Activated gamma-delta T cell treated with Interleukin-2 at 50 U/mL for 16 hours (primary cell): ENCODE results near the gene LRRFIP2.
"Not testable (repeated sequence)": the region's sequence is repeated elsewhere in the genome, so short reads cannot be mapped to it uniquely, and the experiment has no call there.

Experiments
- DNase-seq: peaks from one replicate; pipeline ENCODE4 v3.0.0-alpha.2; 2020

LRRFIP2 gene

GRCh38 chr3:37141676-37142075 is 32.7 kb downstream of the LRRFIP2 start:
- no peak for DNase-seq

- no peak for DNase-seq
These were observed 33.4 kb downstream of the LRRFIP2 start for GRCh38 chr3:37140899-37141541.

- no peak for DNase-seq
These were observed 34.8 kb downstream of the LRRFIP2 start for GRCh38 chr3:37139567-37140052.

GRCh38 chr3:37138816-37139215 is 35.6 kb downstream of the LRRFIP2 start:
- DNase-seq = no peak

- DNase-seq = no peak
These were observed 36.9 kb downstream of the LRRFIP2 start for GRCh38 chr3:37137516-37137915.

GRCh38 chr3:37136067-37136466 is 38.3 kb downstream of the LRRFIP2 start:
- no peak for DNase-seq

- DNase-seq = no peak
These were observed 38.8 kb downstream of the LRRFIP2 start for GRCh38 chr3:37135561-37135960.

GRCh38 chr3:37132334-37132733 is 42.0 kb downstream of the LRRFIP2 start:
- no peak for DNase-seq

GRCh38 chr3:37131860-37132144 is 42.6 kb downstream of the LRRFIP2 start:
- DNase-seq = no peak

- DNase-seq = no peak
These were observed 43.2 kb downstream of the LRRFIP2 start for GRCh38 chr3:37130984-37131859.

GRCh38 chr3:37130448-37130847 is 43.9 kb downstream of the LRRFIP2 start:
- DNase-seq = no peak

GRCh38 chr3:37129871-37130270 is 44.5 kb downstream of the LRRFIP2 start:
- DNase-seq = no peak

- DNase-seq = no peak
These were observed 47.0 kb downstream of the LRRFIP2 start for GRCh38 chr3:37127340-37127739.

- DNase-seq = no peak
These were observed 47.5 kb downstream of the LRRFIP2 start for GRCh38 chr3:37126856-37127255.

- no peak for DNase-seq
These were observed 48.9 kb downstream of the LRRFIP2 start for GRCh38 chr3:37125195-37126073.

GRCh38 chr3:37124435-37124834 is 49.9 kb downstream of the LRRFIP2 start:
- no peak for DNase-seq

GRCh38 chr3:37123292-37123691 is 51.1 kb downstream of the LRRFIP2 start:
- DNase-seq = no peak

- DNase-seq = not testable (repeated sequence)
These were observed 52.3 kb downstream of the LRRFIP2 start for GRCh38 chr3:37122069-37122468.

- DNase-seq = no peak
These were observed 56.2 kb downstream of the LRRFIP2 start for GRCh38 chr3:37118163-37118562.

- no peak for DNase-seq
These were observed 56.8 kb downstream of the LRRFIP2 start for GRCh38 chr3:37117548-37117947.

- DNase-seq = no peak
These were observed 57.4 kb downstream of the LRRFIP2 start for GRCh38 chr3:37116998-37117397.

- DNase-seq = no peak
These were observed 58.9 kb downstream of the LRRFIP2 start for GRCh38 chr3:37115446-37115845.
